Stimulated activated CD8-positive, alpha-beta memory T cell treated with anti-CD3 and anti-CD28 coated beads, Interleukin-7, amount 100 ng/mL, for 24 hours (primary cell): ENCODE results near the gene PROX2.

ENCODE experiments used
- DNase-seq: peaks from one replicate; pipeline ENCODE4 v3.0.0-alpha.2; 2020; ENCODE audit warnings: low read depth

PROX2 gene

DNA sequence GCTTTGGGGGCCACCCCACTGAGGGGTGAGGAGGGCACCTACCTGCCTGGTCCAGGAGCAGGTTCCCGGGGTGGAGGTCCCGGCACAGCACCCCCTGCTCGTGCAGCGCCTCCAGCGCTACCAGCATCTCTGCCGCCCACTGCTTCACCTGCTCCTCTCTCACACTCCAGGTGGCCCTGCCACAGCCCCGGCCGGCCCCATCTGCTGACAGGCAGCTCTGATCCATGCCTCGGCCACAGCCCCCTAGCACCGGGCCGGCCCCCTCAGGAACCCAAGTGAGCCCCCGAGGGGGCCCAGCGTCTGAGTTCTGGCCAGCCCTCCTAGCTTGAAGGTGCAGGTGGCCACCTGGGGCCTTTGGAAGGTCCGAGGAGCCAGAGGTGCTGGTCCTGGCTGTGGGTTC is 33.6 kb upstream of the PROX2 start:
- DNase-seq: no peak

DNA sequence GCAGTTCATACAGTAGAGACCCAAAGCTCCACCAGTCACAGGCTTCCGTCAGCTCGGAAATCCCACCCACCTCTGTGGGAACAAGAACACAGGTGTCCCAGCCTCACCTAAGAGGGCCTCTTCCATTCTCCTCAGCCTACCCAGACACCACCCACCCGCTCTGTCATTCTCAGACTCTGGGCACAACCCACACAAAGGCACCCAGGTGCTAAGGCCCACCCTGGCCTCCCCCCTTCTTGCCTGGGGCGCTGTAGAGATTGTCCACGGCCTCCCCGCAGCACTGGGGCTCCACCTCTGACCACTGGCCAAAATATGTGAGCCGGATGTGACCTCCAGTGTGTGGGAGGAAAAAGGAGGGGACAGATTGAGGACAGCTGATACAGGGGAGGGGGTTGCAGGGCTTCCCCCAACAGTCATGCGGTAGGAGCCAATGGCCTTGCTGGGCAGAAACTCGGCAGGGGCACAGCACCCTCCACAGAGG is 33.0 kb upstream of the PROX2 start:
- DNase-seq: no peak

DNA sequence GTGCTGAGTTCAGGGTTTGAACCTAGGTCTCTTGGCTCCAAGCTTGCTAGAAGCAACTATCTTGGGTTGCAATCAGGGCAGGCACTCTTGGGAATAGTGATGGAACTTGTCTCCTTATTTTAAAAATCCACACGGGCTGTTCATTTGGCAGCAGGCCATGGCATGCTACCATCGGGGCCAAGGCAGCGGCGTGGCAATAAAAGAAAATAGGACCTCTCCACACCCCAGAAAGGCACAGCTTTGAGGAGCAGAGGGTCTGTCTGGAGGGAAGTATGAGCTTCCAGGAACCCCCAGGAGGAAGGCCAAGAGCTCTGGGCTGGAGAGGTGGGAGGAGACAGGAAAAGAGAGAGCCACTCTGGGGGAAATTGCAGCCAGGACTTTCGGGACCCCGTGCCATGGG is 31.8 kb upstream of the PROX2 start:
- no peak for DNase-seq

DNA sequence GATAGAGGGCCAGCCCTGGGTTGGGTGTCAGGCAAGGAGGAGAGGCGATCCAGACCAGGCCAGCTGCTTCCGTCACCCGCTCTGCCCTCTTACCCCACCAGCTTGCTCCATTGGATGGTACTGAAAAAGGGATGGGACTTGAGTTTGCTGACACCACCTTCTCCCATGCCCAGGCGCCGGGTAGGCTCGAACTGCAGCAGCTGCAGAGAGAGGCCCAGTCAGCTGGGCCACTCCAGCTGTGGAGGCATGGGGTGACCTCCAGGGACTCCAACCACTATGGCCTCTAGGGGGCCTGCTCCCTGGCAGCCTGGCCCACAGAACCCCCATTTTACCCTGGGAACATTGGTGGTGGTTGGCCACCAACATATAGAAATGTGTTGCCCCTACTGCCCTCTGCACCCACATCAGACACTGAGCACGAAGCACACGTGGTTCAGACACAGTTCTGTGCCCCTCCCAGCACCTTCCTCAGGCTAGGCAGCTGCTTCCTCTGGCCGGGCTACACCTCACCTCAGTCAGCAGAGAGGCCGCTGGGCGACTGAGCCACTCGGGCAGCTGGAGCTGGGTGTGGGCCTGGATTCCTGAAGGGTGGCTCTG is 31.1 kb upstream of the PROX2 start:
- no peak for DNase-seq

DNA sequence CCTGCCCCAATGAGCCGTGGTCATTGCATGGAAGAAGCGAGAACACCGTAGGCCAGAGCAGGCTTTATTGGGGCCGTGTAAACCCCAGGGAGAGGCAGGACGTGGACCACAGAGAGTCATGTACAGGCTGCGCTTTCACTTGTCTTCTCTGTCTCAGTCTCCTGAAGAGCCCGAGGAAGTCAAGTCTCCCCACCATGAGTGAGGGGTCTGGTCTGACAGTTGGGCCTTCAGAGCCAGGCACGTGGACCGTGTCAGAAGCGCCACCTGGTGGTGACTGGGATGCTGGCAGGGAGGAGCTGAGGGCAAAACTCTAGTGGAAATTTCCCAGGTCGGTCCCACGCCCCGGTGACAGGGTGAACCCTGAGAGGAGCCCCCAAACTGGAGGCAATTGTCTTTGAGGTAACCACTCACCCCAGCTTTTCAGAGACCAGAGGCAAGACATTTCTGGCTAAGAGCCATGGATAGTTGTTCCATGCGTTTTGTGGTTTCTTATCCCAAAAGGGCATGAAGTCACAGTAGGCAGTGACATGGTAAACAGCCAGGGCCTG is 29.7 kb upstream of the PROX2 start:
- DNase-seq: peak; percentile 78

DNA sequence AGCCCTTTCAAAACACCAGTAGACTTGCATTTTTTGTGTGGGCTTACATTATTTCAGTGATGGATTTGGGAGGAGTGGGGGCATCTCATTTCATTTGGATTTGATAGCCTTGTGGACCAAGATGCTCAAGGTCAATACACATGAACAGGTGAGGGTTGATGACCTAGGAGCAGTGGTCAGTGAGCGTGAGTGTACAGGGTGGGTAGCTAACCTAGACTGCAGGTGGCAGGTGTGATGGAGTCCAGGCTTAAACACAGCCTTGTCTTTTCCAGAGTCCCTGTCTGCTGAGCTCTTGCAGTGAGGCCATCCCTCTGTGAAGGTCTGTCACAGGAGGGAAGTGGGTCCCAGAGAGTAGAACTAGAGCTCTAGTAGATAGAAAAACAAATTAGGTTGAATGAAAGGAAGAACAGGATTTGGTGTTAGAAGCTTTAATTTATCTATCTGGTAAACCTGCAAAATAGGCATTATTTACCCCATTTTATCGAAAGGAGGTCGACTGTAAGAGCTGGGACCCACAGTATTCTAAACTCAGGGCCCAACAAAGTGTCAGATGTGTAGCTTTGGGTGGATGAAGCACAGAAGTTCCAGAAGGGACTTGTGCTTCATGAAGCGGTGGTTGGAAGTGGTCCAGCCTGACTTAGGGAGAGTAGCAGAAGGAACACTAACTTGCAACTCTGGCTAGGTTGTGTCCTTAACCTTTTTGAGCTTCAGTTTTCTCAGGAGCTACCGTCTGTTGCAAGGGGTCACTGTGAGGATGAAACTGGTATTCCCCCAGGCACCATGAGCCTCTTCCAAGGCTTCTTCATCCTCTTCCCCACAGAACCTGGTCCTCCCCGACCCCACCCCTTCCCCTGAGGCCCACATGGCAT is 28.9 kb upstream of the PROX2 start:
- DNase-seq: no peak

DNA sequence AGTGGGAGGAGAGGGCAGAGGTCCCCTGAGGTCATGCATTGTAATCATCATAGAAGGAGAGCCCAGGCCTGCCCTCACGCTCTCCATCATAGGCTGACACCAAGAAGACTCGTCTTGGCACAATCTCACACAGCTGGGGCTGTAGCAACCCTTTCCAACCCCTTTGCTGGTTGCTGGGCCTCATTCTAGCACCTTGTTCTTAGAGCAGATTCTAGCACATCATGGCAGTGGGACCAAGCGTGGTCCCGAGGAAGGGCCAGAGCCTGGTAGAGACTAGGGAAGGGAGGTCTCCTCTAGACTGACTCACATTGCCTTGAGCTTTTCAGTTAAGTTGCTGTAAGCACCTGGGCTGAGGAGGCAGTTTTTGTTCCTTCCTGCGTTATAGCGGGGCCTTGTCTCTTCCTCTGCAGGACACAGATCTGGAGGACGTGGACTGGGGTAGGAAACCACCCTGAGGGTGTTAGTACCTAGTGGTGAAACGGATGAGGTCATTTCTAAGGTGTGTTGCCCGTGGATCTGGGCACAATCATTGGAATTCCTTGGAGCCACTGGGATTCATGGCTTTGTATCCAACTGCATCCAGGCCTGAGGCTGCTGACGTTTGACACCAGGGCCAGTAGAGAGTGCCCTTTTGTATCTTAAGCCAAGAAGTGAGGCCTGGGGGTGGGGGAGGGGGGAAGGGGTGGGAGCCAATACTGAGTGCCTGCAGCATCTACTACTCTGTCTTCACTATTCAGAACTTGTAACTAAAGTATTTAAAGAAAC is 27.2 kb upstream of the PROX2 start:
- DNase-seq: no peak

DNA sequence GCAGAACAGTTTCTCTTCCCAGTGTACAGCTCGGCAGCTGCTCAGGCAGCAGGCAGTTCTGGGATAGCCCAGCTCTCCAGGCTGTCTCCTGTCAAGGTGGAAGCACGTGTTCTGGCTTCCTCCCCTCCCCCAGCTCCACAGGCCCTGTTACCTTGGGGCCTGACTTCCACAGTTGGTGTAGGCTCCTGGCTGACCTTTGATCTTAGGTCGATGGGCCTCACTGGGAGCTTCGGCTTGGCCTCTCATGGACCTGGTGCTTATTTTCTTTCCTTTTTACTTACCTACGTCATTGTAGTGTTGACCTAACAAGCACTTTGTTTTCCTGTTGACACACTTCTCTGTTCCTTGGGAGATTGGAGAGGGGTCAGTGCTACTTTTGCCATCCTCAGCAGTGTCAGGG is 22.7 kb upstream of the PROX2 start:
- no peak for DNase-seq

DNA sequence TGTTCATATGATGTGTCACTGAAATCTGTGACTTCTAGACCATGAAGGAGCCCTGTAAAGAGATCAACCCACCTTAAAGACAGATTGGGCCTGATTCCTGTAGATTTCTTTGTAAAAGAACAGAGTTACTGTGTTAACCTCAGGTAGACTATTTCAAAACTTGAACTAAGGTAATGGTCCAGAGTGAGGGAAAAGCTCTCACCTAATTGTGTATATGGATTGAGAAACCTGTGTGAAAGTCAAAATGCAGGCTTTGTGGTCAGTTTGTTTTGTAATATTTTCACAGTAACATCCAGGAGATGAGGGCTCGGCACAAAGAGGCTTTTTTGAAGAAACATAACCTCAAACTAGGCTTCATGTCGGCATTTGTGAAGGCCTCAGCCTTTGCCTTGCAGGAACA is 22.1 kb upstream of the PROX2 start:
- no peak for DNase-seq

DNA sequence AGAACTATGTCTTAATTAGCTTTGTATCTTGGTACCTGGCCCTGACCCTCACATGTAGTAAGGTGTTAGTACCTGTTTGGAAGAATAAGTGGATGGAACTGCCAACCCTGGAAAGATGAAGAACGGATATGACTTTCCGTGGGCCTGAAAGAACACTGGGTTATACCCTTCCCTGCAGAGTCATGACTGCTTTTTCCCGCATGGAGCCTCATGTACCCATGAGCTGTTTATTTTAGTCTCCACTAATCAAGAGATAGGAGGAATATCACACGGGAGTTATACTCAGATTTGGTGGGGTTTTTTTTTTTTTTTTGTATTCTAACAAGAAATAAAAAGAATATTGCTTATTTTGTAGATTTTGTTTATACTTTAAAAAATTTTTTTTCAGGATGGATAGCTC is 21.7 kb upstream of the PROX2 start:
- DNase-seq: no peak

DNA sequence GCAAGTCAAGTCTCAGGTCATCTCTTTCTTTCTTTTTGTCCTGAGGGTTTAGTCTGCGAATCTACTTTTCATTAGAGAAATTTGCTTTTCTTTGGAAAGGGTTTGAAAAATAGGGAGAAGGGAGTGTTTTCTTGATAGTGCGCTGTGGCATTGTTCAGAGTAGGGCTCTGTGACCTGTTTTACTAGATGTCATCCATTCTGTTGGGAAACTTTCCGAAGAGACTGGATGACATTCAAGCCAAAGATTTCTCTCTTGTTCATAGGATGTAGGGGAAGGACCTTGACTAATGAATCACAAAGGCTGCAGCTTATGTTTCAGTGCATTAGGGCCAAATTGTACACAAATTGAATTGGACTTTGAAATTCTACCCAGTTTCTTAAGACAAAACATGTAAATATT is 20.5 kb upstream of the PROX2 start:
- no peak for DNase-seq

DNA sequence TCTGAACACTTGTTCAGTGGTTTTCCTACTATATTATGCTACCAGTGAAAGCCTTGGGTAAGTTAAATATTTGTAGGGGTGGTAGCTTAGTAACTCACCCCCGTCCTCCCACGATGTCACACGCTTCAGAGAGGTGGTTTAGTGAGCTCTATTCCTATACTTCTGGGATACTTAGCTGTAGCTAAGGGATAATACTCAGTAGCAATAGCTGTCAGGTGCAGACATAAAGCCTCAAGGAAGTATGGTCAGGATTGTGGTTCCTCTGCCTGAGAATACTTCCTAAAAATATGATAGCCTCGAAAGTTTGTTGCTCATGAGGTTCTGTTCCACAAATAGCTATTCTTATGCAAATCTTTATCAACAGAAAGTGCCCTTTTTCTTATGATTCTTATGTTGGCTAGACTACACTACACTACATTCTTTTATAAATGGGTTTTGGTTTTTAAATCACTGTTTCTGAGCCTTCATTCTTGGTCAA is 17.7 kb upstream of the PROX2 start:
- DNase-seq: no peak

DNA sequence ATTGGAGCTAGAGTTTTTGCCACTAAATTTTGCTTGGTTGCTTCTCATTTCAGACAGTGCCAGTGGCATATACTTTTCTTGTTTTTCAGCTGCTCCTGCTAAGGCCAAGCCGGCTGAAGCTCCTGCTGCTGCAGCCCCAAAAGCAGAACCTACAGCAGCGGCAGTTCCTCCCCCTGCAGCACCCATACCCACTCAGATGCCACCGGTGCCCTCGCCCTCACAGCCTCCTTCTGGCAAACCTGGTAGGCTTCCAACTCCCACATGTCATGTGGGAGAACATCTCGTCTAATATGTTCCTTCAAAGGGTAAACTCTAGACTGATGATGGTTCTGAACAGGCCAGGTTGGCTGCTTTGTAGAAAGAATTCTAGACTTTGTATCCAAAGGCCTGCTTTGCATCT is 16.8 kb upstream of the PROX2 start:
- no peak for DNase-seq

DNA sequence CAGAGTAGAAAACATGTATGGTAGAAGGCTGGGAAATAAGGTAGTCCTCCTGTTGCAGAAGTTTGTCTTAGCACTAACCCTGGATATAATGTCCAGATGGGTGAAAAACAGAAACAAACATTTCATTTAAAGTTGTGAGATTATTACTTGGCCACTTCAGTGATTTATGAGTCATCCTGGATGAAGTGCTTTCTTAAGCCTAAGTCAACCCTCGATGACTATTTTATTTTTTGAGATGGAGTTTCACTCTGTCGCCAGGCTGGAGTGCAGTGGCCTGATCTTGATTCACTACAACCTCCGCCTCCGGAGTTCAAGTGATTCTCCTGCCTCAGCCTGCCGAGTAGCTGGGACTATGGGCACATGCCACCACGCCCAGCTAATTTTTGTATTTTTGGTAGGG is 15.9 kb upstream of the PROX2 start:
- DNase-seq: no peak

DNA sequence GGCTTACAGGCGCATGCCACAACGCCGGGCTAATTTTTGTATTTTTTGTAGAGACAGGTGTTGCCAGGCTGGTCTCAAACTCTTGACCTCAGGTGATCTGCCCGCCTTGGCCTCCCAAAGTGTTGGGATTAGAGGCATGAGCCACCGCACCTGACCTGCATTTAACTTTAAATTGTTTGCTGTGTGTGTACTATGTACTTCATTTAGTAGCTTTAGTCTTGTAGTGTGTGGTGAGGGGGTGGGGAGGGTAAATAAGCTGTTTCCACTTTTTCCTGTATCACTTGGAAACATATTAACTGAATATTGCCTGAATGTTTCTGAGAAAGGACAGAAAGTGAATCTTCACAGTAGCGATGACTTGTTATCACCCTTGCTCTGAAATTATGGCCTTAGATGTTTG is 14.3 kb upstream of the PROX2 start:
- no peak for DNase-seq

DNA sequence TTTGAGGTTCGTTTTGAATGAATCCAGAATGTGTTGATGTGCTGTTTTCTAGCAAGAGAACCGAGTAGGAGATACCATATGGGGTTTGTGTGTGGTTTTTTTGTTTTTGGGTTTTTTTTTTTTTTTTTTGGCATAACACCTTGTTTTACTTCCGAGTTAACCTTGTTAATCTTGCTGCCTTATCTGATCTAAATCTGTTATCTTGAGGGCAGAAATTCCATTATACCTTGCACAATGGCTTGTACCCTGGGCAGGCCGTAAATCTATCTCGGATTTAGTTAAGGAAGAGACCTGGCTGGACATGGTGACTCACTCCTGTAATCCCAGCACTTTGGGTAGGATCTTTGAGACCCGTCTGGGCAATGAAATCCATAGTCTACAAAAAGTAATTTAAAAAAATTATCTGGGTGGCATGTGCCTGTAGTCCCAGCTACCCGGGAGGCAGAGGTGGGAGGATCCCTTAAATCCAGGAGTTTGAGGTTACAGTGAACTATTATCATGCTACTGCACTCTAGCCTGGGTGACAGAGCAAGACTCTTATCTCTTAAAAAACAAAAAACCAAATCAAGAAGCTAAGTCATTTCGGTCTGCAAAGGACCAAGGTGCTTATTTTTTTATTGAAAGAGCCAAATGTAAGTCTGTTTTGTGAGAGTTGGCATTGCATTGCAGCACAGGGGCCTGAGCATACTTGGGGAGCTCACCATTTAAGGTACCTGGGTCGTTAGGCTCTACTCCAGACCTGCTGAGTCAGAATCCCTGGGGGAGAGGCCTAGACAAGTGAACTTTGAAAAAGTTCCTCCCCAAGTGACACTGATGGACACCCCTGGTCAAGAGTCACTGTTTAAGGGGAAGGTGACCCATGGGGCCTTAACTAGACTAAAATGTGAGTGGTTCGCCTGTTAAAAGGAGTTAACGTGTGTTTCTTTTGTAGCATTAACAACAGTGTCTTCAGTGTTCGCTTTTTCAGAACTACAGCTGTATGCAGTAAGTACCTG is 12.5 kb upstream of the PROX2 start:
- DNase-seq: no peak

DNA sequence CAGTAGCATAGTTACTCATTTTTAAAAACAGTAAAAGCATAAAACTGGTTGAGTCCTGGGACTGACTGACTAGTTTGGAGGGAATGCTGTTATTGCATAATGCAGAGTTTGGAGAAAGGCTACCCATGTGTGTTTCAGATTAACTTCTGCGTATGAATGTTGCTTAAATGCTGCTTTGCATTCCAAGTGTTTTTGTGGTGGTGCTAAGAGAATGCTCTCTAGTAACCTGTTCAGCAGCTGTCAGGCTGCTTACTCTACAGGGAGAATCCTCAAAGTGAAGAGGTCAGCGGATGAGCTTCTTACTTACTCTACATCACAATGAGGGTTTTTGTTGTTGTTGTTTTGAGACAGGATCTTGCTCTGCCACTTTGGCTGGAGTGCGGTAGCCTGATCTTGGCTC is 10.1 kb upstream of the PROX2 start:
- DNase-seq: no peak

DNA sequence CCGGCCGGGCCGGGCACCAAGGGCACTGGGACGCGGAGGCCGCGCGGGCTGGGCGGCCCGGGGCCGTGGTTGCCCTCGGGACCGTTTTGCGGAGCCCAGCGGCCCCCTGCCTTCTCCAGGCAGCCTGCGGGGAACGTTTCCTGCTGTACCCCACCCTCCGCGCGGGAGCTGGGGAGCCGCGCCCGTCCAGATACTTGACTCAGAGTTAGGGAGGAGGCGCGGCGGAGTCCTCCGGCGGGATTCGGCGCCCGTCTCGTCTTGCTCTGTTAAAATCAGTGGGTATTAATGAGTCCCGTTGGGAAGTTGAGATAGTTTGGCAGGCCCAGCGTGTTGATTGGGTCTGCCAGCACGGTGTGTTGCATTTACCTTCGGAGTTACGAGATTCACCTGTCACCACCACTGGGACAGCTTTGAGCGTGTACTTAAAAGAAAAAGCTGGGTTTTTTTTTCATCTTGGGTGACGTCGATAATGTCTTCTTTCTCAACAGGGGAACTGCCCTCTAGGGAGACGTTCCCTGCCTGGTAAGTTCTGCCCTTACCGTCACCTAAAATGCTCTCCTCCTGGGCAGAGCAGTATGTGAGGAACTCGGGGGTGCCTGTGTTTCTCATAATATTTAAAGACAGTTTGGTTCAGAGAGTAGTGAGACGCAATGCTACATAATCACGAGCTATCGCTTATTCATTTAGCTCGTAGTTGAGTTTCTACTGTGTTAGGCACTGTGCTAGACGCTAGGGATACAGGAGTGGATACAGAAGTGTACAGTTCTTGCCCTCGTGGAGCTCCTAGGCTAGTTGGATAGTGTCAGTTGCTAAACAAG is 6.4 kb upstream of the PROX2 start:
- no peak for DNase-seq

DNA sequence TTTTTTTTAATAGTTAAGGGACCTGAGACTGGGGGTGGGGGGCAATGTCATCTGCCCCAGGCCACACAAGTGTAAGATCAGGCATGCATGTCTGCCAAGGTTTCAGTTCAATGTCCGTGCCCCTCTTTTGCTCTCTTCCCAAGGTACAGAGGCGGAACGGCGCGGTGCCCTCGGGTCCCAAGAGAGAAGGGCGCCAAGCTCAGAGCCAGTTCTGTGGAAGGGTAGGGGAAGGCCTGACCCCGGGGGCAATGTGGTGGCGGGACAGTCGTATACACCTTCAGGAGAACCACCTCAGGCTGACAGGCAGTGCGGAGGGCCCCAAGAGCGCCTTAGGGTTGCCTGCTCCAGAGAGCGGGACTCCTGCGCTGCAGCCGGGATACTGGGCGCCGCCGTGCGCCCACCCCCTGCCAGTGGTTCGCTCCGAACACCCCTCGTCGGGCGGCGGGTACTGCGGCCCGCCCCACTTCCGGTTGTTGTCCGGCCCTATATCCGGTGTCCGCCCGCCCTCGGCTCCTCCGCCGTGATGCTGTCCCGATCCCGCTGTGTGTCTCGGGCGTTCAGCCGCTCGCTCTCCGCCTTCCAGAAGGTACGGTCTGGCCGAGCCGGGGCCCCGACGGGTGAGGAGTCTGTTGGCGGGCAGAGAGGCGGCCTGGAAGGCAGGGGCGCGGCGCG is 5.6 kb upstream of the PROX2 start, which contains the start of gene DLST:
Gene DLST, plus strand, starts transcription at position 486 of the 672 bp plus-strand sequence. Its CDS starts 38 bp downstream, at position 524.
- peak; percentile 67 for DNase-seq
